PC-9 (cell line): Measurements from ENCODE around the gene PTPN13. TPM values are rescaled to one million over a fixed set of nuclear protein-coding genes. Genes with fewer than 3 reads are reported as not detected.

ENCODE experiments used
- BruUV-seq: library from RNA; stranded (reverse); fragments of 400-500 nt; replicated peaks from 2 replicates; lab custom pipeline; 2021; lab: Mats Ljungman, UMichigan
- CTCF ChIA-PET: fragments of 300-600 bp; sonication (Branson Sonifier 250); formaldehyde crosslinking; loops from one replicate; lab custom pipeline; 2022; ENCODE audit warnings: antibody characterized with exemption; lab: Charles Lee
- POLR2A ChIA-PET: fragments of 300-600 bp; sonication (Branson Sonifier 250); formaldehyde crosslinking; loops from one replicate; lab custom pipeline; 2022; ENCODE audit warnings: antibody characterized with exemption; ENCODE audit not compliant: unreplicated experiment; lab: Charles Lee
- DNase-seq, 2 experiments: peaks; one replicate each; pipeline versions ENCODE4 v3.0.0 to v3.0.0-alpha.2; 2015 to 2022; ENCODE audit warnings: mixed read lengths in 1 of 2
- H2AFZ ChIP-seq: fragments of 200-600 bp; sonication (generic); 2 replicates; pipeline ENCODE4 v1.8.1; 2017; ENCODE audit warnings: antibody characterized with exemption
- H3F3A ChIP-seq: fragments of 200-600 bp; sonication (generic); 2 replicates; pipeline ENCODE4 v1.8.1; 2017; ENCODE audit warnings: antibody characterized with exemption, mild to moderate bottlenecking, low read depth; ENCODE audit not compliant: insufficient read depth
- H3K27ac ChIP-seq: fragments of 200-600 bp; sonication (generic); 2 replicates; pipeline ENCODE4 v1.6.1; 2016; ENCODE audit warnings: mixed run types
- H3K27me3 ChIP-seq: fragments of 200-600 bp; sonication (generic); 2 replicates; pipeline ENCODE4 v1.6.1; 2016; ENCODE audit warnings: low read depth, mixed run types; ENCODE audit not compliant: insufficient read depth
- H3K36me3 ChIP-seq: fragments of 200-600 bp; sonication (generic); 2 replicates; pipeline ENCODE4 v1.6.1; 2016; ENCODE audit warnings: low read depth, mixed run types
- H3K4me1 ChIP-seq: fragments of 200-600 bp; sonication (generic); replicated peaks from 2 replicates; pipeline ENCODE4 v1.6.1; 2016; ENCODE audit warnings: mixed run types; ENCODE audit not compliant: insufficient read depth
- H3K4me2 ChIP-seq: fragments of 200-600 bp; sonication (generic); 2 replicates; pipeline ENCODE4 v1.6.1; 2017; ENCODE audit warnings: mixed run types
- H3K4me3 ChIP-seq: fragments of 200-600 bp; sonication (generic); 2 replicates; pipeline ENCODE4 v1.6.1; 2016; ENCODE audit warnings: mixed run types
- H3K79me2 ChIP-seq: fragments of 200-600 bp; sonication (generic); 2 replicates; pipeline ENCODE4 v1.6.1; 2017; ENCODE audit warnings: low read depth, mixed run types
- H3K9me2 ChIP-seq: fragments of 200-600 bp; sonication (generic); 2 replicates; pipeline ENCODE4 v1.8.1; 2017; ENCODE audit warnings: mild to moderate bottlenecking; ENCODE audit not compliant: insufficient read depth
- H3K9me3 ChIP-seq: fragments of 200-600 bp; sonication (generic); 2 replicates; pipeline ENCODE4 v1.8.1; 2016; ENCODE audit warnings: low read depth; ENCODE audit not compliant: insufficient read depth
- H4K20me1 ChIP-seq: fragments of 200-600 bp; sonication (generic); 2 replicates; pipeline ENCODE4 v1.8.1; 2017; ENCODE audit not compliant: insufficient read depth
- EZH2 ChIP-seq: fragments of 200-600 bp; sonication (generic); IDR thresholded peaks from 2 replicates; pipeline ENCODE4 v1.8.0; 2017; ENCODE audit warnings: antibody characterized with exemption, low read depth
- intact Hi-C: fragments of 100-400 bp; cut with micrococcal nuclease; formaldehyde crosslinking; loops from one replicate; pipeline ENCODE4 v1.10.0; 2022; ENCODE audit not compliant: unreplicated experiment
- total RNA-seq: library from RNA; stranded (reverse); gene quantifications from 2 replicates; pipeline ENCODE4 v1.2.3, GENCODE V29; 2021
- TF ChIP-seq, protein P1 (sequence below): fragments of 200-600 bp; sonication (generic); conservative IDR thresholded peaks from 2 replicates; pipeline ENCODE4 v1.6.1; 2017; ENCODE audit warnings: mixed run types, antibody characterized with exemption, mild to moderate bottlenecking, moderate library complexity

The PTPN13 gene
- total RNA-seq, 1 experiment from 2014 or later = 6.9 TPM

DNA sequence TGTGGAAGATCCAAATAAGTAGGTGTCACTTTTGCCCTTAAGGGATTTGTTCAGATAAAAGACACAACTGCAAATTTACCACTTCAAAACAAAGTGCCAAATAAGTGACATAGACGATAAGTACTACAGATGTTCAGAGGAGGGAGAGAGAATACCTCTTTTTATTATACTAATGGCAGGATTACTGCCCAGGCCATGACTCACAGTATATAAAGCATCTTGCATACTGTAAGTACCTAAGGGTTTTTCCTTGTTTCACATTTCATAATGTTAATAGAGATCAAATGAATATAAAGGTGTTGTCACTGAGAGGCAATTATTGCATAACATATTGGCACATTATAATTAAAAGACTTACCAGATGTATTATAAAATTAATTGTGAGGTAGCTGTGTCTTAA, 46.4 kb downstream of the PTPN13 start:
- POLR2A ChIA-PET = no interaction called here
- BruUV-seq = no TSS peak

DNA sequence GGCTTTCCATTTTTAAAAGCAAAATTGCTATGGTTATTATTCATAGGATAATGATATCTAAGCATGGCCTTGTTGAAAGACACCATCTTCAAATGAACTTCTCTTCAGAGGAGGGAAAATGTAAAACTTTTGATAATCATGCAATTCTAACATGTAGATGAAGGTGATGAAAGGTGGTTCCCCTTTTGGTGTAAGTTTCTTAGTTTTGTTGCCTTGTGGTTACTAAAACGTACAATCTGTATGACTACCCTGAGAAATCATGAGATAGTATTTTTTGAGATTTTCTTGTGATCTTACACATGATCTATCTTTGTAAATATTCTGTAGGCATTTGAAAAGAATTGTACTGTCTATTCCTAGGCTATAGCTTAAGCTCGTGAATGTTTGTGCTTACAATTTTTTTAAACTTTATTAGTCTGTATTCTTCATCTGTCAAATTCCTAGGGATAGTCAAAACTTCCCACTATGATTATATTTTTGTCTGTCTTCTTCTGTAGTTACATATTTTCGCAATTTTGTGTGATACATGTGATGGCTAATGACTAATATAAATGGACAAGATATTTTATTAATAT, 47.5 kb downstream of the PTPN13 start:
- intact Hi-C loops = no loop called here

More for the DNA sequence above, 46.4 kb downstream of the PTPN13 start:
- intact Hi-C loops = no loop called here
- Histone ChIP-seq H4K20me1 (no peaks in the 10 kb centered on the region), H2AFZ (no peak overlapping the region), H3K9me2 (no peaks in the 10 kb centered on the region), H3K9me3 (no peaks in the 10 kb centered on the region), H3K36me3 (no peaks in the 10 kb centered on the region), H3K79me2 (no peaks in the 10 kb centered on the region), H3K27ac (no peak overlapping the region), H3K4me2 (no peak overlapping the region), H3F3A (no peaks in the 10 kb centered on the region), H3K4me3 (no peak overlapping the region), H3K27me3 (no peaks in the 10 kb centered on the region), H3K4me1 (no peaks in the 10 kb centered on the region)
- no peak for DNase-seq
- TF ChIP-seq, protein P1, sequence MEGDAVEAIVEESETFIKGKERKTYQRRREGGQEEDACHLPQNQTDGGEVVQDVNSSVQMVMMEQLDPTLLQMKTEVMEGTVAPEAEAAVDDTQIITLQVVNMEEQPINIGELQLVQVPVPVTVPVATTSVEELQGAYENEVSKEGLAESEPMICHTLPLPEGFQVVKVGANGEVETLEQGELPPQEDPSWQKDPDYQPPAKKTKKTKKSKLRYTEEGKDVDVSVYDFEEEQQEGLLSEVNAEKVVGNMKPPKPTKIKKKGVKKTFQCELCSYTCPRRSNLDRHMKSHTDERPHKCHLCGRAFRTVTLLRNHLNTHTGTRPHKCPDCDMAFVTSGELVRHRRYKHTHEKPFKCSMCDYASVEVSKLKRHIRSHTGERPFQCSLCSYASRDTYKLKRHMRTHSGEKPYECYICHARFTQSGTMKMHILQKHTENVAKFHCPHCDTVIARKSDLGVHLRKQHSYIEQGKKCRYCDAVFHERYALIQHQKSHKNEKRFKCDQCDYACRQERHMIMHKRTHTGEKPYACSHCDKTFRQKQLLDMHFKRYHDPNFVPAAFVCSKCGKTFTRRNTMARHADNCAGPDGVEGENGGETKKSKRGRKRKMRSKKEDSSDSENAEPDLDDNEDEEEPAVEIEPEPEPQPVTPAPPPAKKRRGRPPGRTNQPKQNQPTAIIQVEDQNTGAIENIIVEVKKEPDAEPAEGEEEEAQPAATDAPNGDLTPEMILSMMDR = no peak
- no peak for TF ChIP-seq EZH2
- CTCF ChIA-PET = no interaction called here

DNA sequence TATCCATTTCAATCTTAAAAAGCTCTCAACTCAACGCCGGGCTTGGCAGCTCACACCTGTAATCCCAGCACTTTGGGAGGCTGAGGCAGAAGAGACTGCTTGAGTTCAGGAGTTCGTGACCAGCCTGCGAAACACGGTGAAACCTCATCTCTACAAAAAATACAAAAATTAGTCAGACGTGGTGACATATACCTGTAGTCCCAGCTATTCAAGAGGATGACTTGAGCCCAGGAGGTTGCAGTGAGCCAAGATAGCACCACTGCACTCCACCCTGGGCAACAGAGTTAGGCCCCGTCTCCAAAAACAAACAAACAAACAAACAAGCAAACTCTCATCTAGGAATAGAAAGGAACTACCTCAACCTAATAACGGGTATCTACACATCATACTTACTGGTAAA, 50.8 kb downstream of the PTPN13 start:
- no peaks in the 10 kb centered on the region for H3K27me3 ChIP-seq
- no peak for DNase-seq
- no peaks in the 10 kb centered on the region for H3K36me3 ChIP-seq

More for the DNA sequence above, 47.5 kb downstream of the PTPN13 start:
- Histone ChIP-seq H3F3A (no peaks in the 10 kb centered on the region), H3K79me2 (no peaks in the 10 kb centered on the region), H3K9me3 (no peaks in the 10 kb centered on the region), H3K4me2 (no peak overlapping the region), H3K4me3 (no peak overlapping the region), H2AFZ (no peak overlapping the region), H3K4me1 (no peaks in the 10 kb centered on the region), H3K9me2 (no peaks in the 10 kb centered on the region), H3K36me3 (no peaks in the 10 kb centered on the region), H3K27me3 (no peaks in the 10 kb centered on the region), H3K27ac (no peak overlapping the region), H4K20me1 (no peaks in the 10 kb centered on the region)
- BruUV-seq = no TSS peak
- TF ChIP-seq, protein P1 = no peak
- TF ChIP-seq EZH2 = no peak
- no peak for DNase-seq
- ChIA-PET POLR2A (no interaction called here), CTCF (interaction anchor here (0.7 kb wide), 1 partner anchor 49 kb away, joined by 5 read pairs; no protein-coding TSS in a partner anchor)

More for the DNA sequence above, 50.8 kb downstream of the PTPN13 start:
- BruUV-seq = no TSS peak
- no peak overlapping the region for H3K4me3 ChIP-seq
- H4K20me1 ChIP-seq = no peaks in the 10 kb centered on the region
- ChIA-PET CTCF (no interaction called here), POLR2A (no interaction called here)
- H3K79me2 ChIP-seq = no peaks in the 10 kb centered on the region
- no peak overlapping the region for H3K27ac ChIP-seq
- no peaks in the 10 kb centered on the region for H3K9me2 ChIP-seq
- H3K4me2 ChIP-seq = no peak overlapping the region
- H2AFZ ChIP-seq = no peak overlapping the region
- H3F3A ChIP-seq = no peaks in the 10 kb centered on the region
- no peaks in the 10 kb centered on the region for H3K9me3 ChIP-seq
- intact Hi-C loops = no loop called here
- no peaks in the 10 kb centered on the region for H3K4me1 ChIP-seq
- TF ChIP-seq, protein P1 = no peak
- TF ChIP-seq EZH2 = no peak
